Lung microvascular endothelial cell (primary cell): ENCODE data around the gene KLF9. TPM values are rescaled to one million over a fixed set of nuclear protein-coding genes. Genes with fewer than 3 reads are reported as not detected.

ENCODE experiments used
- DNase-seq, 2 donors: peaks; one replicate each; pipeline versions ENCODE4 v3.0.0 to v3.0.0-alpha.2; 2010; ENCODE audit warnings: low read depth in 2 of 2
- total RNA-seq: library from RNA; depleted of rRNA; stranded (reverse); fragments of >200 nt; gene quantifications from 2 replicates; pipeline ENCODE4 v1.2.1, GENCODE V29; 2014

The KLF9 gene
- total RNA-seq, 1 donor from 2014 or later = 23.2 TPM

- DNase-seq = no peak
These were observed 47.0 kb downstream of the KLF9 start for GRCh38 chr9:70367305-70367930.

DNA sequence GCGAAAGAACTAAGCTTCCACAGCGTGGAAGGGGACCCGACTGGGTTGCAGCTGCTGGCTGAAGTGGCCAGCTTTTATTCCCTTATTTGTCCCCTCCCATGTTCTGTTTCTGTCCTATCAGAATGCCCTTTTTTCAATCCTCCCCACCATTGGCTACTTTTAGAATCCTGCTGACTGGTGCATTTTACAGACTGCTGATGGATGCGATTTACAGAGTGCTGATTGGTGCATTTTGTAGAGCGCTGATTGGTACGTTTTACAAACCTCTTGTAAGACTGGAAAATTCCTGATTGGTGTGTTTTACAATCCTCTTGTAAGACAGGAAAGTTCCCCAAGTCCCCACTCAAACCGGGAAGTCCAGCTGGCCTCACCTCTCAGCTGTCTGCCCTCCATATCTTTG lies 50.7 kb downstream of the KLF9 start:
- no peak for DNase-seq

DNA sequence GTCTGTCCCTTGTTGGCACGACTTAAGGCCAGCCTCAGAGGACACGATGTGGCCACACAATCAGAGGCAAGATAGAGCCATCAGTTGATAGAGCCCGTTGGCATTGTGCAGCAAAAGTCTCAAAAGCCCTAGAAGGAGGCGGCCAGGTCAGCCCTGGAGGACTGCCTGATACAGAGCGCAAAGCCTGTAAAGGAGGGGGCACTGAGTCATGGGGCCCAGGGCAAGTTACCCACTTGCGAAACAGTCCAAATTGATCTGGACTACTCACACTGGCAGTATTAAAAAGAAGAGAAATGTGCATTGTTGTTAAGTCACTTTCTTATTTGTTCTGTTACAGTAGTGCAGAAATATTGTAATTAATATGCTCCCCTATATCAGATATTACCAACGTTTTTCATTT lies 51.5 kb downstream of the KLF9 start:
- DNase-seq = no peak

DNA sequence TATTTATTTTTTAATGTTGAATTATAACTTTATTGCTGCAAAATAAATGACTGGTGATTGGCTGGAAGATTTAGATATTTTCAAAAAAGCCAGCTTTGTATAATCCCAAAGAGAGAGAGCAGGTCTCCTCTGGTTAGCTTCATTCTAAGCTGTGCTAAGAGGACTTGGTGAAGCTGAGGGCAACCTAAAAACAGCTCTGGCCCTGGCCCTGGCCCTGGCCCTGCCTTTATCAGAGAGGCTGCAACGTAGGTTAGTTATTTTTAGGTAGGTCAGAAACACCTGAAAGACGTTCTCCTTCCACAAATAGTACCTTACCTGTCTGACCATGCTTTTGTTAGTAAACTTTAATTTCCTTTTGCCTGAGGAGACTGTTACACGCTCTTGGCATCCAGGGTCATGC lies 58.7 kb downstream of the KLF9 start:
- no peak for DNase-seq

GRCh38 chr9:70352802-70353201 lies 61.7 kb downstream of the KLF9 start:
- peak; percentile 16 to 46 for DNase-seq

DNA sequence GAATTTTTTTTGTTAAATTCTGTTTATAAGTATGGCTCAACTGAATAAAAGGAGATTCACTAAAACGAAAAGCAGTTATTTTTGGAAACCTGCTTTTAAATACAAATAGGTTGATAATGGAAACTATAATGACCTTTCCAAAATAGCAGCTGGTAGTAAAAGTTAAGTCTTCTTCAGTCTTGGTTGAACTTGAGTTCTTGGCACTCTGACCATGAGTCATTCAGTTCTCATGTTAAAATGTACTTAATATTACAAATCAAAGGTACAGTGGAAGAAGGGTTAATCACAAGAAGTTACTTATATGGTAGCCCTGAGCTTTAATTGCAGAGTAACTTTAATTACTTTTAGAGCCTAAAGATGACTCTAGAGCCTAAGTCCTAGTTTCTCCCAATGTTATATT lies 62.1 kb downstream of the KLF9 start:
- DNase-seq = peak in 1 of 2 donors; percentile 39

- no peak for DNase-seq
These were observed 67.4 kb downstream of the KLF9 start for GRCh38 chr9:70347046-70347445.

DNA sequence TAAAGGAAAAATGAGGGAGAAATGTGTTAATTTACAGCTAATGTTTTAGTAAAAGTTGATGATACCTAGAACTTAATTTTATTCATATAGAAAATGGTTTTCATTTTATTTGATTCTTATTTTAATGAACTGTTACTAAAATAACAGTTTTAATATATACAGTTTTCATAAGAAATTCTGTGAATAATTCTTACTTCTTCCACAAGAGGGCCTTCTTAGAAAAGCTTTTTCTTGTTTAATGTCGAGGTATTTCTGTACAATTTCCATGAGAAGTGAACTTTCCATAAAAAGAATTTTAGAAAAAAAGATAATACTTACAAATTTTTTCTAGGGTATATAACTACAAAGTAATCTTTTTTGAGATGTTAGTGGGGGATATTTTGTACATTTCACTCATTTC lies 73.9 kb downstream of the KLF9 start:
- peak; percentile 51 to 71 for DNase-seq

Other genes starting within 250 kb of the KLF9 start
- 12.2 and 14.7 TPM in 2 replicates for gene SMC5, start 155.7 kb downstream of the KLF9 start, total RNA-seq